ENCODE data around the gene SLC15A3.

- TF ChIP-seq POLR2A (IDR thresholded peaks at IDR 0.05) = no peak
- no peak for TF ChIP-seq CTCF (IDR thresholded peaks at IDR 0.05)
- TF ChIP-seq POLR2AphosphoS5 (IDR thresholded peaks at IDR 0.05; ENCODE audit: insufficient read depth in 1 of 2, low read depth in 1 of 2) = no peak
Measured at GRCh38 chr11:60964801-60965200, 12.8 kb upstream of the SLC15A3 start.
